NCI-H1092 treated with DMSO at 0.1 percent for 48 hours (cell line): ENCODE measurements around the gene ADCY6.

Source experiments
- DNase-seq: peaks from one replicate; lab custom pipeline; 2025; lab: John Stamatoyannopoulos, UW

Gene ADCY6

GRCh38 chr12:48788854-48789775 is at the start of gene ADCY6:
Gene ADCY6, minus strand, starts transcription at chr12:48789089. Its CDS starts 5,655 bp downstream, at chr12:48783434.
- peak; percentile 4 for DNase-seq

GRCh38 chr12:48838048-48838447 is 49.2 kb upstream of the ADCY6 start:
- DNase-seq = no peak

- no peak for DNase-seq
Measured at GRCh38 chr12:48832321-48833060, 43.6 kb upstream of the ADCY6 start.

- DNase-seq = no peak
Measured at GRCh38 chr12:48831257-48831656, 42.4 kb upstream of the ADCY6 start.

GRCh38 chr12:48828841-48829575 is 40.1 kb upstream of the ADCY6 start:
- no peak for DNase-seq

GRCh38 chr12:48828293-48828692 is 39.4 kb upstream of the ADCY6 start:
- no peak for DNase-seq

- DNase-seq = no peak
Measured at GRCh38 chr12:48827513-48828096, 38.7 kb upstream of the ADCY6 start.

- no peak for DNase-seq
Measured at GRCh38 chr12:48827026-48827425, 38.1 kb upstream of the ADCY6 start.

- no peak for DNase-seq
Measured at GRCh38 chr12:48826209-48826855, 37.4 kb upstream of the ADCY6 start.

- no peak for DNase-seq
Measured at GRCh38 chr12:48824905-48825304, 36.0 kb upstream of the ADCY6 start.

GRCh38 chr12:48824112-48824511 is 35.2 kb upstream of the ADCY6 start:
- DNase-seq = no peak

GRCh38 chr12:48823281-48823680 is 34.4 kb upstream of the ADCY6 start:
- DNase-seq = no peak

GRCh38 chr12:48822711-48823110 is 33.8 kb upstream of the ADCY6 start:
- no peak for DNase-seq

- no peak for DNase-seq
Measured at GRCh38 chr12:48822139-48822538, 33.2 kb upstream of the ADCY6 start.

GRCh38 chr12:48819986-48820725 is 31.3 kb upstream of the ADCY6 start:
- DNase-seq = no peak

- DNase-seq = no peak
Measured at GRCh38 chr12:48818831-48819590, 30.1 kb upstream of the ADCY6 start.

- peak; percentile 53 for DNase-seq
Measured at GRCh38 chr12:48817873-48818830, 29.3 kb upstream of the ADCY6 start, which contains the start of gene CACNB3. Gene CACNB3, plus strand, starts transcription at chr12:48818496. Its CDS starts 434 bp downstream, at chr12:48818930.

- no peak for DNase-seq
Measured at GRCh38 chr12:48816143-48816854, 27.4 kb upstream of the ADCY6 start.
